GM12878 (cell line): Measurements from ENCODE around the gene CHST8. TPM values are rescaled to one million over a fixed set of nuclear protein-coding genes. Genes with fewer than 3 reads are reported as not detected.

ENCODE experiments used
- ATAC-seq: fragments of 200-7000 bp; cut with Tn5 transposase; 3 replicates; pipeline ENCODE4 v1.9.1; 2020; ENCODE audit warnings: mild to moderate bottlenecking, moderate library complexity
- BruUV-seq: library from RNA; stranded (reverse); fragments of 400-500 nt; replicated peaks from 2 replicates; lab custom pipeline; 2021; lab: Mats Ljungman, UMichigan
- CTCF ChIA-PET: fragments of 300-600 bp; sonication (Branson Sonifier 250); formaldehyde crosslinking; extraction: SDS; loops from one replicate; lab custom pipeline; 2021; ENCODE audit warnings: inconsistent platforms; lab: Yijun Ruan, JAX
- POLR2A ChIA-PET: fragments of 350-600 bp; formaldehyde crosslinking; extraction: SDS; loops from one replicate; lab custom pipeline; 2021; ENCODE audit warnings: inconsistent platforms; lab: Charles Lee
- RAD21 ChIA-PET: fragments of 300-600 bp; sonication (Branson Sonifier 250); formaldehyde crosslinking; loops from one replicate; lab custom pipeline; 2023; ENCODE audit warnings: antibody characterized with exemption; ENCODE audit not compliant: unreplicated experiment; lab: Charles Lee
- SMC1A ChIA-PET: fragments of 300-600 bp; sonication (Branson Sonifier 250); formaldehyde crosslinking; loops from one replicate; lab custom pipeline; 2023; ENCODE audit not compliant: unreplicated experiment, uncharacterized antibody; lab: Charles Lee
- DNase-seq: peaks from one replicate; pipeline ENCODE4 v3.0.0-alpha.2; 2011; ENCODE audit warnings: low read depth, low spot score
- FAIRE-seq: peaks from 3 replicates; lab custom pipeline; 2011; peaks lifted over from hg19 to GRCh38; lab: Jason Lieb, UNC
- H2AFZ ChIP-seq: 2 replicates; pipeline ENCODE4 v1.6.0; 2011; ENCODE audit warnings: low read depth, low read length, control low read depth; ENCODE audit not compliant: control insufficient read depth
- H3K27ac ChIP-seq: 2 replicates; pipeline ENCODE4 v1.5.1; 2011; ENCODE audit warnings: control low read depth; ENCODE audit not compliant: control insufficient read depth, insufficient read depth
- H3K27me3 ChIP-seq, 2 experiments: replicated peaks in 1 of 2; 2 replicates each; pipeline versions ENCODE4 v1.6.0 to v1.6.1; 2011; ENCODE audit warnings: low read length in 1 of 2; ENCODE audit not compliant: control insufficient read depth in 2 of 2, insufficient read depth in 2 of 2
- H3K36me3 ChIP-seq, 2 experiments: 2 replicates each; pipeline ENCODE4 v1.5.1; 2011; ENCODE audit warnings: low read length in 1 of 2; ENCODE audit not compliant: control insufficient read depth in 2 of 2, insufficient read depth in 2 of 2
- H3K4me1 ChIP-seq: 2 replicates; pipeline ENCODE4 v1.6.1; 2011; ENCODE audit warnings: mild to moderate bottlenecking, low read length, moderate library complexity, mixed read lengths; ENCODE audit not compliant: control insufficient read depth, insufficient read depth
- H3K4me2 ChIP-seq: 2 replicates; pipeline ENCODE4 v1.6.0; 2011; ENCODE audit warnings: control low read depth; ENCODE audit not compliant: control insufficient read depth, insufficient read depth
- H3K4me3 ChIP-seq: fragments of 200-600 bp; sonication (generic); 2 replicates; pipeline ENCODE4 v1.5.1; 2016
- H3K79me2 ChIP-seq: 2 replicates; pipeline ENCODE4 v1.6.0; 2011; ENCODE audit warnings: low read length; ENCODE audit not compliant: control insufficient read depth, insufficient read depth
- H3K9ac ChIP-seq: 2 replicates; pipeline ENCODE4 v1.8.0; 2011; ENCODE audit warnings: low read length, control low read depth, mixed read lengths; ENCODE audit not compliant: control insufficient read depth, insufficient read depth
- H3K9me3 ChIP-seq: replicated peaks from 3 replicates; pipeline ENCODE4 v1.5.1; 2011; ENCODE audit warnings: mild to moderate bottlenecking, low read length; ENCODE audit not compliant: control insufficient read depth, insufficient read depth
- H4K20me1 ChIP-seq: 2 replicates; pipeline ENCODE4 v1.6.0; 2011; ENCODE audit not compliant: control insufficient read depth, insufficient read depth
- JUNB ChIP-seq: IDR thresholded peaks from 2 replicates; pipeline ENCODE4 v1.6.1; 2016; ENCODE audit warnings: antibody characterized with exemption, mild to moderate bottlenecking
- RCOR1 ChIP-seq: conservative IDR thresholded peaks from 2 replicates; pipeline ENCODE4 v1.6.1; 2012; ENCODE audit warnings: low read depth, low read length, improper control_type of control experiment
- SMARCA5 ChIP-seq: fragments of 450-650 bp; IDR thresholded peaks from 2 replicates; pipeline ENCODE4 v1.6.1; 2017; ENCODE audit warnings: mild to moderate bottlenecking
- SP1 ChIP-seq: IDR thresholded peaks from one replicate; pipeline ENCODE4 v1.6.1; 2011; ENCODE audit warnings: low read depth, low read length
- SUZ12 ChIP-seq: fragments of 200-600 bp; sonication (generic); IDR thresholded peaks from one replicate; pipeline ENCODE4 v1.6.1; 2018; ENCODE audit warnings: antibody characterized with exemption, mild to moderate bottlenecking; ENCODE audit not compliant: unreplicated experiment
- TAF1 ChIP-seq: IDR thresholded peaks from 2 replicates; pipeline ENCODE4 v1.6.1; 2011; ENCODE audit warnings: mild to moderate bottlenecking, low read depth, low read length, borderline replicate concordance
- WGBS: methylation state at CpG from one replicate; pipeline ENCODE4 v1.1.6; 2016; ENCODE audit warnings: low lambda C conversion rate; ENCODE audit not compliant: insufficient replicate concordance, insufficient coverage; ENCODE audit errors: missing lambda C conversion rate; 5-methylcytosine and 5-hydroxymethylcytosine counted together
- in situ Hi-C: fragments of 300-500 bp; cut with MboI; formaldehyde crosslinking; loops from 9 replicates; pipeline ENCODE4 v1.14.3; 2018; ENCODE audit warnings: mixed read lengths
- intact Hi-C: fragments of 100-400 bp; cut with micrococcal nuclease; formaldehyde crosslinking; loops from one replicate; pipeline ENCODE4 v1.14.2; 2022; ENCODE audit not compliant: unreplicated experiment
- polyA plus RNA-seq, 11 experiments: library from polyadenylated mRNA; depleted of rRNA in 4 of 11; unstranded in 6 of 11; stranded (reverse) in 5 of 11; fragments of >200 nt; fragmentation: Nextera tagmentation in 4 of 11; fragmentation: Illumina TruSeq in 1 of 11; extraction: Ambion mirVana in 4 of 11; extraction: Trizol in 1 of 11; gene quantifications; 1 replicate in 1 of 11; 2 replicates in 10 of 11; pipeline versions ENCODE4 v1.2.1 to v1.2.3, GENCODE V29; 2011 to 2016; ENCODE audit warnings: inconsistent platforms in 2 of 11, missing spikeins in 2 of 11, low read depth in 1 of 11
- total RNA-seq, 4 experiments: library from RNA; depleted of rRNA in 3 of 4; stranded (reverse); fragments of >200 nt in 3 of 4; fragmentation: Illumina TruSeq in 1 of 4; extraction: Trizol in 1 of 4; gene quantifications; 2 replicates each; pipeline versions ENCODE4 v1.2.1 to v1.2.3, GENCODE V29; 2013 to 2021
- TF ChIP-seq, protein P1 (sequence below): fragments of 450-650 bp; IDR thresholded peaks from 2 replicates; pipeline ENCODE4 v1.6.1; 2018; ENCODE audit warnings: mild to moderate bottlenecking, low read depth, moderate library complexity; ENCODE audit not compliant: partially characterized antibody
- TF ChIP-seq, protein P2 (sequence below): IDR thresholded peaks from 2 replicates; pipeline ENCODE4 v1.6.1; 2011; ENCODE audit warnings: low read depth, low read length, improper control_type of control experiment, borderline replicate concordance
- TF ChIP-seq, protein P3 (sequence below): fragments of 450-650 bp; IDR thresholded peaks from 2 replicates; pipeline ENCODE4 v1.6.1; 2017; ENCODE audit warnings: mild to moderate bottlenecking, low read depth, inconsistent platforms; ENCODE audit not compliant: poor library complexity, severe bottlenecking
- TF ChIP-seq, protein P4 (sequence below): fragments of 150-350 bp; IDR thresholded peaks from 2 replicates; pipeline ENCODE4 v1.6.1; 2016; ENCODE audit warnings: low read depth, low read length

CHST8 gene
- total and polyA plus RNA-seq, 10 of the 15 experiments (the other 5 are each of a cell fraction or from before 2014, with no cell fraction given), result 0.06 TPM; not detected in 9

DNA sequence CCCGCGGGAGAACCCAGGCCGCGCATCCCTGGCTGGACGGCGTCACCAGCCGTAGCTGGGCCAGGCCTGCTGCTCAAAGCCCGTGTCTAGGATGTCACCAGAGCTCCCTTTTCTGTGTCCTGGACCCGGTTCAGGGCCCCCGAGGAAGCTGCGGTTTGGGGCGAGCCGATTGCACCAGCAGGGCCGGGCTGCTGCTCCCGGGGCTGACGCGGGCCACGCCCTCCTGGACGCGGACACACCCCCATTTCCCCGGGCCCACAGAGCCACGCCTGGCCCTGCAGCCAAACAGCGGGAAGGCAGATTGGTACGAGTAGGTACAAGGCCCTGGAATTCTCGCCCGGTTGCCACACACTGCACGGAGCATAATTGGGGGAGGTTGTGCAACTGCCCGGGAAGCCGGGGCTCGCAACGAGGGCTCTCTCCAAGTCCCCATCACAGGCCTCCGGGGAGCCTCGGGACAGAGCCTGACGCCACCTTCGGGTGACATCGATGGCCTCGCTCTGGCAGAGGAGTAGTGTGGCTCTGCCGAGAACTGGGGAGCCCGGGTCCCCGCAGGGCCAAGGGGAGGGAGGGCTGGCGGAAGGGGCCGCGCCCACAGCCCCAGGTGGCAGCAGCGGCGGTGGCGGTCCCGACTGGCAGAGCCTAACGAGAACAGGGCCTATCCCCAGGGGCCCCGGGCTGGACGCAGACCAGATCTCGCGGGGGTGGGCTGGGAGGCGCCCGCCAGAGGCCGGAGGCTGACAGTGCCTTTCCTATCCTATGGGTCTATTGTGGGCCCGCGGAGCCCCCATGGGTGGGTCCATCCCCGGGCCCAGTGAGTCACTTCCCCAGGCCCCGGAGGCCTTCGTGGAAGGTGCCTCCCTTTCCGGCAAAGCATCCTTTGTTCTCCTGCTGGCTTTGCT is 198.4 kb downstream of the CHST8 start (continued):
- TF ChIP-seq, protein P1, sequence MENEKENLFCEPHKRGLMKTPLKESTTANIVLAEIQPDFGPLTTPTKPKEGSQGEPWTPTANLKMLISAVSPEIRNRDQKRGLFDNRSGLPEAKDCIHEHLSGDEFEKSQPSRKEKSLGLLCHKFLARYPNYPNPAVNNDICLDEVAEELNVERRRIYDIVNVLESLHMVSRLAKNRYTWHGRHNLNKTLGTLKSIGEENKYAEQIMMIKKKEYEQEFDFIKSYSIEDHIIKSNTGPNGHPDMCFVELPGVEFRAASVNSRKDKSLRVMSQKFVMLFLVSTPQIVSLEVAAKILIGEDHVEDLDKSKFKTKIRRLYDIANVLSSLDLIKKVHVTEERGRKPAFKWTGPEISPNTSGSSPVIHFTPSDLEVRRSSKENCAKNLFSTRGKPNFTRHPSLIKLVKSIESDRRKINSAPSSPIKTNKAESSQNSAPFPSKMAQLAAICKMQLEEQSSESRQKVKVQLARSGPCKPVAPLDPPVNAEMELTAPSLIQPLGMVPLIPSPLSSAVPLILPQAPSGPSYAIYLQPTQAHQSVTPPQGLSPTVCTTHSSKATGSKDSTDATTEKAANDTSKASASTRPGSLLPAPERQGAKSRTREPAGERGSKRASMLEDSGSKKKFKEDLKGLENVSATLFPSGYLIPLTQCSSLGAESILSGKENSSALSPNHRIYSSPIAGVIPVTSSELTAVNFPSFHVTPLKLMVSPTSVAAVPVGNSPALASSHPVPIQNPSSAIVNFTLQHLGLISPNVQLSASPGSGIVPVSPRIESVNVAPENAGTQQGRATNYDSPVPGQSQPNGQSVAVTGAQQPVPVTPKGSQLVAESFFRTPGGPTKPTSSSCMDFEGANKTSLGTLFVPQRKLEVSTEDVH, result no peak
- TF ChIP-seq, protein P2, sequence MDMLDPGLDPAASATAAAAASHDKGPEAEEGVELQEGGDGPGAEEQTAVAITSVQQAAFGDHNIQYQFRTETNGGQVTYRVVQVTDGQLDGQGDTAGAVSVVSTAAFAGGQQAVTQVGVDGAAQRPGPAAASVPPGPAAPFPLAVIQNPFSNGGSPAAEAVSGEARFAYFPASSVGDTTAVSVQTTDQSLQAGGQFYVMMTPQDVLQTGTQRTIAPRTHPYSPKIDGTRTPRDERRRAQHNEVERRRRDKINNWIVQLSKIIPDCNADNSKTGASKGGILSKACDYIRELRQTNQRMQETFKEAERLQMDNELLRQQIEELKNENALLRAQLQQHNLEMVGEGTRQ, result no peak
- TF ChIP-seq JUNB, result no peak
- no peak for TF ChIP-seq SP1
- no peak for TF ChIP-seq SUZ12

DNA sequence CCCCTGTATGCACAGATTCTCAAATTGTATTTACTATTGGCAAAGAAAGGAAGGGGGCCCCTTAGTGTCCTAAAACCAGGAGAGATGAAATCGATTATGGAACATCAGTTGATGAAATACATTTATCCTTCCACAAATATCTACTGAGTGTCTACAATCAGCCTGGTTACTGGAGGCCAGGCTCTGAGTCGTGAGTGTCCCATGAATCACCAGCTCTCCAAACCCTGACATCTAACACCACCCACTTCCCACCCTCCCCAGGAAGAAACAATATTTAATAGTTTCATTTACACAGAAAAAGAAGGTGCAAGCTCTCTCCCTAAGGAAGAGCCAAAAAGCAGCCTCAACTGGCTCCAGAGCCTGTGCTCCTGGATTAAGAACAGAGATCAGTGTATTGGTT is 200.1 kb downstream of the CHST8 start:
- no peak overlapping the region for H3K4me3 ChIP-seq
- no peak overlapping the region for H2AFZ ChIP-seq
- TF ChIP-seq, protein P3, sequence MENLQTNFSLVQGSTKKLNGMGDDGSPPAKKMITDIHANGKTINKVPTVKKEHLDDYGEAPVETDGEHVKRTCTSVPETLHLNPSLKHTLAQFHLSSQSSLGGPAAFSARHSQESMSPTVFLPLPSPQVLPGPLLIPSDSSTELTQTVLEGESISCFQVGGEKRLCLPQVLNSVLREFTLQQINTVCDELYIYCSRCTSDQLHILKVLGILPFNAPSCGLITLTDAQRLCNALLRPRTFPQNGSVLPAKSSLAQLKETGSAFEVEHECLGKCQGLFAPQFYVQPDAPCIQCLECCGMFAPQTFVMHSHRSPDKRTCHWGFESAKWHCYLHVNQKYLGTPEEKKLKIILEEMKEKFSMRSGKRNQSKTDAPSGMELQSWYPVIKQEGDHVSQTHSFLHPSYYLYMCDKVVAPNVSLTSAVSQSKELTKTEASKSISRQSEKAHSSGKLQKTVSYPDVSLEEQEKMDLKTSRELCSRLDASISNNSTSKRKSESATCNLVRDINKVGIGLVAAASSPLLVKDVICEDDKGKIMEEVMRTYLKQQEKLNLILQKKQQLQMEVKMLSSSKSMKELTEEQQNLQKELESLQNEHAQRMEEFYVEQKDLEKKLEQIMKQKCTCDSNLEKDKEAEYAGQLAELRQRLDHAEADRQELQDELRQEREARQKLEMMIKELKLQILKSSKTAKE, result no peak
- TF ChIP-seq SMARCA5, result no peak
- no peak for TF ChIP-seq TAF1
- TF ChIP-seq, protein P4, sequence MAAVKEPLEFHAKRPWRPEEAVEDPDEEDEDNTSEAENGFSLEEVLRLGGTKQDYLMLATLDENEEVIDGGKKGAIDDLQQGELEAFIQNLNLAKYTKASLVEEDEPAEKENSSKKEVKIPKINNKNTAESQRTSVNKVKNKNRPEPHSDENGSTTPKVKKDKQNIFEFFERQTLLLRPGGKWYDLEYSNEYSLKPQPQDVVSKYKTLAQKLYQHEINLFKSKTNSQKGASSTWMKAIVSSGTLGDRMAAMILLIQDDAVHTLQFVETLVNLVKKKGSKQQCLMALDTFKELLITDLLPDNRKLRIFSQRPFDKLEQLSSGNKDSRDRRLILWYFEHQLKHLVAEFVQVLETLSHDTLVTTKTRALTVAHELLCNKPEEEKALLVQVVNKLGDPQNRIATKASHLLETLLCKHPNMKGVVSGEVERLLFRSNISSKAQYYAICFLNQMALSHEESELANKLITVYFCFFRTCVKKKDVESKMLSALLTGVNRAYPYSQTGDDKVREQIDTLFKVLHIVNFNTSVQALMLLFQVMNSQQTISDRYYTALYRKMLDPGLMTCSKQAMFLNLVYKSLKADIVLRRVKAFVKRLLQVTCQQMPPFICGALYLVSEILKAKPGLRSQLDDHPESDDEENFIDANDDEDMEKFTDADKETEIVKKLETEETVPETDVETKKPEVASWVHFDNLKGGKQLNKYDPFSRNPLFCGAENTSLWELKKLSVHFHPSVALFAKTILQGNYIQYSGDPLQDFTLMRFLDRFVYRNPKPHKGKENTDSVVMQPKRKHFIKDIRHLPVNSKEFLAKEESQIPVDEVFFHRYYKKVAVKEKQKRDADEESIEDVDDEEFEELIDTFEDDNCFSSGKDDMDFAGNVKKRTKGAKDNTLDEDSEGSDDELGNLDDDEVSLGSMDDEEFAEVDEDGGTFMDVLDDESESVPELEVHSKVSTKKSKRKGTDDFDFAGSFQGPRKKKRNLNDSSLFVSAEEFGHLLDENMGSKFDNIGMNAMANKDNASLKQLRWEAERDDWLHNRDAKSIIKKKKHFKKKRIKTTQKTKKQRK, result no peak
- no peak for TF ChIP-seq RCOR1
- H4K20me1 ChIP-seq, result no peaks in the 10 kb centered on the region
- BruUV-seq, result no TSS peak
- SMC1A ChIA-PET, result no interaction called here
- RAD21 ChIA-PET, result no interaction called here
- peaks cover 3 to 5% of the 10 kb centered on the region in 2 experiments; a peak in 2 of 4 replicates for H3K27me3 ChIP-seq
- no peak overlapping the region for H3K27ac ChIP-seq
- 15% methylated on average over 2 of the region's 2 CpGs for WGBS
- POLR2A ChIA-PET, result no interaction called here
- CTCF ChIA-PET, result no interaction called here
- no peaks in the 10 kb centered on the region for H3K9me3 ChIP-seq
- ATAC-seq (no peak), FAIRE-seq (no peak), DNase-seq (no peak)
- in situ Hi-C loops, result no loop called here
- no peak overlapping the region for H3K4me2 ChIP-seq
- no peaks in the 10 kb centered on the region for H3K79me2 ChIP-seq
- no peak overlapping the region for H3K9ac ChIP-seq
- intact Hi-C loops, result no loop called here
- H3K36me3 ChIP-seq, result no peaks in the 10 kb centered on the region
- H3K4me1 ChIP-seq, result peaks cover 3% of the 10 kb centered on the region; the same call in 1 of the 2 replicates
